ENCODE data around the gene PLEKHD1.

PLEKHD1 gene

GRCh38 chr14:69574954-69575295, 90.4 kb downstream of the PLEKHD1 start:
- no peak for DNase-seq (ENCODE audit: low read depth)
- no peak overlapping the region for H3K4me3 ChIP-seq (replicated peaks; ENCODE audit: low read depth, low read length)
- TF ChIP-seq CTCF (IDR thresholded peaks at IDR 0.05; ENCODE audit: low read length, missing control alignments) = no peak

- DNase-seq (ENCODE audit: low read depth) = no peak
- TF ChIP-seq CTCF (IDR thresholded peaks at IDR 0.05; ENCODE audit: low read length, missing control alignments) = no peak
- H3K4me3 ChIP-seq (replicated peaks; ENCODE audit: low read depth, low read length) = no peak overlapping the region
Observed at GRCh38 chr14:69579476-69579875, 94.9 kb downstream of the PLEKHD1 start.

- peak; percentile 97 for TF ChIP-seq CTCF (IDR thresholded peaks at IDR 0.05; ENCODE audit: low read length, missing control alignments)
- DNase-seq (ENCODE audit: low read depth) = peak; percentile 99
- no peak overlapping the region for H3K4me3 ChIP-seq (replicated peaks; ENCODE audit: low read depth, low read length)
Observed at GRCh38 chr14:69580009-69580577, 95.6 kb downstream of the PLEKHD1 start.

Measured in fibroblast of pulmonary artery (primary cell).